CD4-positive, alpha-beta T cell treated with Interleukin-4 for 1 hour (primary cell): Measurements from ENCODE around the gene CLDN4.
A peak's percentile ranks its signal among the peaks of the same experiment; 100 is the strongest.
"Not testable (repeated sequence)": the region's sequence is repeated elsewhere in the genome, so short reads cannot be mapped to it uniquely, and the experiment has no call there.

Experiments used
- DNase-seq, 2 donors: peaks; one replicate each; pipeline ENCODE4 v3.0.0-alpha.2; 2020 to 2022

The CLDN4 gene

GRCh38 chr7:73830681-73831583 is at the start of gene CLDN4:
CLDN4 (plus strand) TSS chr7:73830996; CDS start chr7:73831202, 206 bp downstream.
- DNase-seq, result no peak

DNA sequence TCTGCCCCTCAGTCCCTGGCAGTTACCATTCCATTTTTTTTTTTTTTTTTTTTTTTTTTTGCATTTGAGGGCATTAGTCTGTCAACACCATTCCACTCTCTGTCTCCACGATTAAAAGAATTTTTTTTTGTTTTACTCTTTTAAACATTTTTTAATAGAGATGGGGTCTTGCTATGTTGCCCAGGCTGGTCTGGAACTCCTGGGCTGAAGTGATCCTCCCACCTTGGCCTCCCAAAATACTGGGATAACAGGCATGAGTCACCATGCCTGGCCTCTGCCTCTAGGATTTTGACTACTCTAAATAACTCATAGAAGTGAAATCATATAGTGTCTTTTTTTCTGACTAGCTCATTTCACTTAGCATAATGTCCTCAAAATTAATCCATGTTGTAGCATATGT is 44.2 kb upstream of the CLDN4 start:
- no peak for DNase-seq

GRCh38 chr7:73787786-73788048 is 43.1 kb upstream of the CLDN4 start:
- not testable (repeated sequence) for DNase-seq

- DNase-seq, result no peak
Measured at GRCh38 chr7:73789051-73789450, 41.7 kb upstream of the CLDN4 start.

DNA sequence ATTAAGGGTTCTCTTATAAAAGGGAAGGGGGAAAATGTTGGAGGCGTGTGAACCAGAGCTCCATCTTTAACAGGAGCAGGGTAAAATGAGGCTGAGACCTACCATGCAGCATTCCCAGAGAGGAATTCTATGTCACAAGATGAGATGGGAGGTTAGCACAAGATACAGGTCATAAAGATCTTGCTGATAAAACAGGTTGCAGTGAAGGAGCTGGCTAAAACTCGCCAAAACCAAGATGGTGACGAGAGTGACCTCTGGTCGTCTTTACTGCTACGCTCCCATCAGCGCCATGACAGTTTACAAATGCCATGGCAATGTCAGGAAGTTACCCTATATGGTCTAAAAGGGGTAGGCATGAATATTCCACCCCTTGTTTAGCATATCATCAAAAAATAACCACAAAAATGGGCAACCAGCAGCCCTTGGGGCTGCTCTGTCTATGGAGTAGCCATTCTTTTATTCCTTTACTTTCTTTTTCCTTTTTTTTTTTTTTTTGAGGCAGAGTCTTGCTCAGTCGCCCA is 39.6 kb upstream of the CLDN4 start:
- not testable (repeated sequence) for DNase-seq

GRCh38 chr7:73795188-73795587 is 35.6 kb upstream of the CLDN4 start:
- not testable (repeated sequence) for DNase-seq

- not testable (repeated sequence) for DNase-seq
Measured at GRCh38 chr7:73796656-73797055, 34.1 kb upstream of the CLDN4 start.

DNA sequence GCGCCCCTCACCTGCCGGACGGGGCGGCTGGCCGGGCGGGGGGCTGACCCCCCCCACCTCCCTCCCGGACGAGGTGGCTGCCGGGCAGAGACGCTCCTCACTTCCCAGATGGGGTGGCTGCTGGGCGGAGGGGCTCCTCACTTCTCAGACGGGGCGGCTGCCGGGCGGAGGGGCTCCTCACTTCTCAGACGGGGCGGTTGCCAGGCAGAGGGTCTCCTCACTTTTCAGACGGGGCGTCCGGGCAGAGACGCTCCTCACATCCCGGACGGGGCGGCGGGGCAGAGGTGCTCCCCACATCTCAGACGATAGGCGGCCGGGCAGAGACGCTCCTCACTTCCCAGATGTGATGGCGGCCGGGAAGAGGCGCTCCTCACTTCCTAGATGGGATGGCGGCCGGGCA is 33.6 kb upstream of the CLDN4 start:
- DNase-seq, result not testable (repeated sequence)

GRCh38 chr7:73799282-73800141 is 31.3 kb upstream of the CLDN4 start:
- DNase-seq, result no peak

- DNase-seq, result no peak
Measured at GRCh38 chr7:73801577-73801976, 29.2 kb upstream of the CLDN4 start.

- no peak for DNase-seq
Measured at GRCh38 chr7:73802459-73802858, 28.3 kb upstream of the CLDN4 start.

DNA sequence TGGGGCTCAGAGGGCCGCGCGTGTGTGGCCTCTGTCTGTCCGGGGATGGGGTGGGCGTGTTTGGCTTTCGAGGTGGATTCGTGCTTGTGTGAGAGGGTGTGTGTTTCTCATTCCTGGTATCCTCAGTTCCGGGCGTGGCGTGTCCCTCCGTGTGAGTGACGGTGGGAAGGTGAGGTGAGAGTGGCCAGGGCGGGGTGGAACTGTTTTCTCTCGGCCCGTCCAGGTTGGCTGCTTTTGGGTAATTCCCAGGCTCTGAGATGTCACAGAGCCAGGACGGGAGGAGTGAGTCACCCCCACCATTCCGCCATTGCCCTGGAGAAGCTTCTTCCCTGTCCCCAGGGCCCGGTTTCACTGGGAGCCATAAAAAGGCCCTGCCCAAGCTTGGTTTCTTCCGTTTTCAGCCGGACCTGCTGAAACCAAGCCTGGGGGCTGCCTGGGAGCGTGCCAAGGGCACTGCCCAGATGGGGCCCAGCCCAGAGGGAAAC is 21.3 kb upstream of the CLDN4 start:
- DNase-seq, result no peak

DNA sequence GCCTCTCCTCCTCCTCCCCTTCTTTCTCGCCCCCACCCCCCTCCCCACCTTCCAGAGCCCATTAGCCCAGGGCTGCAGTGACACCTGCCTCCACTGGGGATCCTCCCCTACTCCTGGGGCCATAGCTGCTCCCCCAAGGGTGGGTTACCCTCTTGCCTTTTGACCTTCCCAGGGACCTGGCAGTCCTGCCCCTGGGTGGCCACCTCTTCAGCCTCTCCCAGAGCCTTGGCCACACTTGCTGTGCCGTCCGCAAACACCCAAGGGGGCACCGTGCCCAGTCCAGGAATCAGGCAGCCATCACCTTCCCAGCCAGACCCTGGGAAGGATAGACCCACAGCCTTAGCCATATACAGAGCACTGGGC is 19.8 kb upstream of the CLDN4 start:
- no peak for DNase-seq

DNA sequence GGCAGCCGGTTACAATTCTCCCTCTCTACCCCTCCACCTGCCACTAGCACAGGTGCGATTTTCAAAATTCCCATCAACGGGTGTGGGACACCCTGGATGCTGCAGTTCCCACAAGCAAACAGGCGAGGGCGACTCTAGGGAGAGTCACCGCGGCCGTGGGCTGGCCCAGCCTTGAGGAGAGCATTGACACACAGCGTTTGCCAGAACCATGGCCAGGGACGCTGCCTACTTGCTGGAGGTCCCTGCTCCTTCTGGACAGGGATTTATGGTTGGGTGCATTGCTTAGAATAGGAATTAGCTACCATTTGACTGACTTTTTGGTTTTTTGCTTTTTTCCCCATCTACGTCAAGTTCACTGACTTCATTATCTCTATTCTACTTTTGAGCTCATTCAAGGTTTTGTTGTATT is 19.0 kb upstream of the CLDN4 start:
- DNase-seq, result peak; percentile 47 to 50

DNA sequence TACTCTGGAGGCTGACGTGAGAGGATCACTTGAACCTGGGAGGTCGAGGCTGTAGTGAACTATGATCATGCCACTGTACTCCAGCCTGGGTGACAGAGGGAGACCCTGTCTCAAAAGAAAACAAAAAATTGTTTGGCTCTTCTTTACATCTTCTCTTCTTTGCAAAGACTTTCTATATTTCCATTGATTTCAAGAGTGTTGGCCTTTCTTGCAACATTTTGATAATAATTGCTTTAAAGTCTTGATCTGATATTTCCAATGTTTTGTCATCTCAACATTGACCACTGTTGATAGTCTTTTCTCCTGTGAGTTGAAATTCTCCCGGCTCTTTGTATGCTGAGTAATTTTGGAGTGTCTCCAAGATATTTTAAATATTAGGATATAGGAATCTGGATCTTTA is 17.8 kb upstream of the CLDN4 start:
- no peak for DNase-seq

GRCh38 chr7:73815436-73815835 is 15.4 kb upstream of the CLDN4 start:
- no peak for DNase-seq

- DNase-seq, result no peak
Measured at GRCh38 chr7:73817121-73817520, 13.7 kb upstream of the CLDN4 start.

DNA sequence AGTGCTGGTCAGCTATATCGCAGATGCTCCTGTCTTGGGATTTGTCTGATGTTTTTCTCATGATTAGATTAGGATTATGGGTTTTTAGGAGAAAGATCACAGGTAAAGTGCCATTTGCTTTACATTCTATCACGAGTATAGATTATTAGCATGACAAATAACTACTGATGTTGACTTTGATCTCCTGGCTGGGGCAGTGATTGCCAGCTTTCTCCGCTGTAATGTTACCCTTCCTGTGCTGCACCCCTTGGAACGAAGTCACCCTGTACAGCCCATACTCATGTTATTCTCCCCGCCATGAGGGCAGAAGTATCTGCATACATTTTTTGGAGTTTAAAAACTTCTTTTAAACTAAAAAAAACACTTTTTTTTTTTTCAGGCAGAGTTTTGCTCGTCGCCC is 10.8 kb upstream of the CLDN4 start:
- no peak for DNase-seq

DNA sequence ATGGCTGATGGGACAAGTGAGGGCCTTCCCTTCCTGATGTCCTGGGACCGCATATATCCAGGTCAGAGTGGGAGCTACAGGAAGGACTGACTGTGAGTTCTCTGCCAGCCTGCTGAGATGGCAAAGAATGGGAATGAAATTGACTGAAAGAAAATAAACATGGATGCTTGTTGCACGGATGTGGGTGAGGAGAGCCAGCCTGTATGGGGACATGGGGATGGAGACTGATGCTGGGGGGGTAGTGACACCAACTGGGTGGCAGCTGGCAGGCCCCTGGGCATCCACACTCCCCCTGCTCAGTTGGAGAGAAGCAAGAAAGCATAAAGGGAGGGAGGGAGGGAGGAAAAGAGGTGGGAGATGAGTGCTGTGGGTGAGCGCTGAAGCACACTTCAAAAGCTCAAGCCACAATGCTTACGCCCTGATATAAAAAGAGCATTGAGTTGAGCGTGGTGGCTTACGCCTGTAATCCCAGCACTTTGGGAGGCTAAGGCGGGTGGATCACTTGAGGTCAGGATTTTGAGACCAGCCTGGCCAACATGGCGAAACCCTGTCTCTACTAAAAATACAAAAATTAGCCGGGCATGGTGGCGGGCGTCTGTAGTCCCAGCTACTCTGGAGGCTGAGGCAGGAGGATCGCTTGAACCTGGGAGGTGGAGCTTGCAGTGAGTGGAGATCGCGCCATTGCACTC is 9.1 kb upstream of the CLDN4 start:
- DNase-seq, result not testable (repeated sequence)

GRCh38 chr7:73822319-73823173 is 8.2 kb upstream of the CLDN4 start:
- DNase-seq, result no peak

- DNase-seq, result no peak
Measured at GRCh38 chr7:73823257-73823656, 7.5 kb upstream of the CLDN4 start.
